ELR (cell line): Measurements from ENCODE around the gene KLC4.

Experiments
- DNase-seq: peaks from one replicate; pipeline ENCODE4 v3.0.0-alpha.2; 2015; ENCODE audit warnings: low read depth

The KLC4 gene

DNA sequence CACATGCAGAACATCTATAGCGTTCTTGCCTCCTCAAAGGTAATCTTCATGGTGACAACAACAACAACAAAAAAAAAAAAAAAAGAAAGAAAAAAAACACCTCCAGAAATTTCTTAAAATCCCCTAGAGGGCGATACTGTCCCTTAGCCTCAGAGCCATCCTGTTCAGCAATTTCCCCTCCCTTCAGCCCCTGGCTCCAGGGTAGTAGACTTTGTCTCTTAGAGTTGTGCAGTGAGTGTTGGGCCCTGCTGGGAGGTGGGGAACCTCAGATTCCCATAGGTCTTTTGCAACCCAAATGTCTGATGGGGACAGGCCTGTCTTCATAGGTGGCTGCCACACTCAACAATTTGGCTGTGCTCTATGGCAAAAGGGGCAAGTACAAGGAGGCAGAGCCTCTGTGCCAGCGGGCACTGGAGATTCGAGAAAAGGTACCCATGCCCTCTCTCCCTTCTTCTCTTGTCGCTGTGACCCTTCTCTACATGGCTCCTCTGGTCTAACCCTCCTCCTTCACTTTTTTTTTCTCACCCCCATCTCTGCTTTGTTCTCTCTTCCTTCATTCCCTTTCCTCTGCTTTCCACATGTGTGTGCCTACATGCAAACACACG is 10.7 kb downstream of the KLC4 start:
- peak; percentile 77 for DNase-seq

DNA sequence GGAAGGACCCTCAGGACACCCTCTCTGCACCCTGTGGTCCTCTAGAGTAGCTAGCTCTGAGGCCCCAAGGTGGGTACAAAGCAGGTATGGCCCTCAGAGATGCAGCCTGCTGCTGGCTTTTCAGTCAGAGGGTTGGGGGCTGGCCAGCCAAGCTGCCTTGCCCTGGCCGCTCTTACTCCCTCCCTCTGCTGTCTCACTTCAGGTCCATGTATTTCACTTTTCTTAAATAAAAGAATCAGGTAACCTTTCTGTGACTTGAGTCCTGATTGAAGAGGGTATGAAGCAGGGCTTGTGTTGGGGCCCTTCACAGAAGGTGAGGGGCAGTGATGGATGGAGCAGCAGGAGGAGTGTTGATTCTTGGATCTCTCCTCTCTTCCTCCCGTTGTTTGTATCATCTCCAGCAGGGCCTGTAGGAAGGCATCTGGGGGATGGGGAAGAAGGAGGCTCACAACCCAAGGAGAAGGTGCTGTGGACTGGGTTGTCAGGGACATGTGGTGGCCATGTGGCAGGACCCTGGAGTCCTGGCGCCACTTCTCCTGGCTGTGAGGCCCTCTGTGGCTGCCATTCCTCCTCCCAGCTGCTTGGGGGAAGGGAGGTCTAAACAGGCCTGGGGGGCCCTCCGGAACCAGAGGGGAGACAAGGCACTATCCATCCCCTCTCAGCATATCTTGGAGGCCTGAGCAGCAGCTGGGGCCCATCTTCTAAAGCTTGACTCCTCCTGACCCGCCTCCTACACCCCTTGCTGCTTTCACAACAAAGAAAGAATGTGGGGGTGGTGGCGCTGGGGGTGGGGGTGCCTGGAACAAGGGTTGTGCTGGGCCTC is 15.6 kb downstream of the KLC4 start:
- no peak for DNase-seq

DNA sequence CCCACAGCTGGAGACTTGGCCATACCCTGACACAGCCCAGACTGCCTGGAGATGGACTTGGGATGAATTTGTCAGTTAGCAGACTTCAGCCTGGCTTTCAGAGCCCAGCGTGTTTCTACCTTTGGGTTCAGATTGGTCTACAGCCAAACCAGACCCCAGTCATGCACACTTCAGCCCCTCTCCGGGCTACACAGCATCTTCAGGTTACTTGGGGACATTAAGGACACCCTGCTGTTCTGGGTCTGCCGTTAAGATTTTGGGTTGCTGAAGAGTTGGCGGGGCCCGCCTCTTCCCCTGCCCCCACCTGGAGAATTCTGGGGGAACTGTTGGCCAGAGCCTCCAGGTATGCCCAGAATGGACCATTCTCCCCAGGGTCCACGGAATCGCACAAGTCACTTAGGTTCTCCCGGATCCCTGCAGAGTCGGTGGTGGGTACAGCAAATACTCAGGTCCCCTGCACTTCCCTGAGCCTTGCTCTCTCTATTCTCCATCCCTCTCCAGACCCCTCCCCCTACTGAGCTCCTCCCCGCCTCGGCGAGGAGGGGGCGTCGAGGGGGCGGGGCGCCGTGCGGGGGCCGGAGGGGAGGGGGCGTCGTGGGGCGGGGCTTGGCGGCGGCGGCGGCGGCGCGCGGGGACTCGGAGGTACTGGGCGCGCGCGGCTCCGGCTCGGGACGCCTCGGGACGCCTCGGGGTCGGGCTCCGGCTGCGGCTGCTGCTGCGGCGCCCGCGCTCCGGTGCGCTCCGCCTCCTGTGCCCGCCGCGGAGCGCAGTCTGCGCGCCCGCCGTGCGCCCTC is 16.4 kb downstream of the KLC4 start, which contains the start of gene PTK7:
Gene PTK7, plus strand, starts transcription at position 645 of the 794 bp plus-strand sequence. CDS start 175 bp downstream, outside the sequence.
- DNase-seq = peak; percentile 60

DNA sequence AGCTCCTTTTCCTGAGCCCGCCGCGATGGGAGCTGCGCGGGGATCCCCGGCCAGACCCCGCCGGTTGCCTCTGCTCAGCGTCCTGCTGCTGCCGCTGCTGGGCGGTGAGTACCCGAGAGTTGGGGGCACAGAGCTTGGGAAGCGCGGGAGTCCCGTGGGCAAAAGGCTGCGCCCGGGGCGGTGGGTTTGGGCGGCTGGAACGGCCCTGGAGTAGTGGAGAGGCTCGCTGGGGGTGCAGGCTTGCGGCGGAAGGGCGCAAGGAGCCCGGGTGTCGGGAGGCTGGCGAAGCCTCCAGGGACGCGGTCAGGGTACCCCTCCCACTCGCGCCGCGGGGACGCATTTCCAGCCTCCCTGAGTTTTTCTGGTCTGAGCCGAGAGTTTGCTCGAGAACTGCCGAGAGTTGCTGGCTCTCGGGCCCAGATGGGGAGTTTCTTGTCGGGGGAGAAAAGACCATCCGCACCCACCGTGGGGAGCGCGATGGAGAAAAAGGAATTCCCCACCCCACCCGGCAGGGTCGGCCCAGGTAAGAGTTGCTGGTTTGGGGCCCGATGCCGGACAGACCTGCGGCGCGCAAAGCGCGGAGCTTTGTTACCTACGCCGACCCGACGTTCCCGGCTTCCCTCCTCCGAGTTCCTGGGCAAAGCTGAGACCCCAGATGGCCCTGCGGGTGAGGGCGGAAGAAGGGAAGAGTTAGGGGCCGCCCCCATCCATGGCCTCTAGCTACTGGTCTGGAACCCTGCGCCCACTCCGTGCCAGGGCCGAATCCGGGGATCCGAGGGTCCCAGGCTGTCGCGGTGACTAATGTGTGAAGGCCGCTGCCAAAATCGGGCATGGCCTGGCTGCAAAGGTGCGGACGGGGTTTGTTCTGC is 17.3 kb downstream of the KLC4 start:
- DNase-seq = peak; percentile 69

DNA sequence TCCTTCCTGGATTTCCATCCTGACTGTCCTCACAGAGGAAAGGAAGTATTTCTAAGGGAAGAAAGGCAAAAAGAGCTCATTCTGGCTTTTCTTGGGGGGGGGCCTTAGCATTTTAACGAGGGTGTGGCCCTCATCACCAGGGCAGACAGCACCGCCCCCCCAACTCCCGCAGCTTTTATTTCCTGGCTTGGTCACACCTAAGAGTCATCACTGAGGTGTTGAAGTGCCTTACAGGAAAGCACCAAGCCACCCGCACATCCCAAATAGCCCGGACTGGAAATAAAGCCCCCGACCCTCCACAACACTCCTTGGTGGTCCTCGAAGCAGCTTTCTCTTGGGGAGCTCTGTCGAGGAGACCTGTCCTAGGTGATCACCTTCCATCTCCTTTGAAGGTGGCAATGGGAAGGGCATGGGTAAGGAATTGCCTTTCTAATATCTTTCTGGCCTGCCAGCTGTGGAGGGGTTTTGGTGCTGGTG is 17.9 kb downstream of the KLC4 start:
- DNase-seq = no peak

DNA sequence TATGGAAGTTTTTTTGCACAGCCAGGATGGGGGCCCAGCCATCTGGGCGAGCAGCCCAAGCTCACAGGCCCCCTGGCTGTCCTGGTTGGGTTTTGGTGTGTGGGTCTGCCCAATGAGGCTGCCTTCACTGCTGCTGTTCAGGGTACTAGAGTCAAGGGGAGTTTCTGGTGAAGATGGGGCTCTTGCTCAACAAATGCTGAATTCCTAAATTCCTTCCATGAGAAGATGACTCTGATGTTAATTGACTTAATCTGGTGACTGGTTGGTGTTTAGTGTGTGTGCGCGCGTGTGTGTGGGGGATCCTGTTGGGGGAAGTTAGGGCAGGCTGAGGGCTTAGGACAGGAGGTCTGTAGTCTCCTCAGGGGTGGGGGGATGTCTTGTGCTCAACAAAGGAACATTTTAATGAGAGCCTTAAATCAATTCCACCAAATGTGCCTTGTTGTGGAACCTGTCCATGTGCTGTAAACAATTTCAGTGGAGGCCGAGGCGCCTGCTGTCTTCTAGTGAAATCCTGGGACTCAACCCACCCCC is 18.6 kb downstream of the KLC4 start:
- peak; percentile 23 for DNase-seq

DNA sequence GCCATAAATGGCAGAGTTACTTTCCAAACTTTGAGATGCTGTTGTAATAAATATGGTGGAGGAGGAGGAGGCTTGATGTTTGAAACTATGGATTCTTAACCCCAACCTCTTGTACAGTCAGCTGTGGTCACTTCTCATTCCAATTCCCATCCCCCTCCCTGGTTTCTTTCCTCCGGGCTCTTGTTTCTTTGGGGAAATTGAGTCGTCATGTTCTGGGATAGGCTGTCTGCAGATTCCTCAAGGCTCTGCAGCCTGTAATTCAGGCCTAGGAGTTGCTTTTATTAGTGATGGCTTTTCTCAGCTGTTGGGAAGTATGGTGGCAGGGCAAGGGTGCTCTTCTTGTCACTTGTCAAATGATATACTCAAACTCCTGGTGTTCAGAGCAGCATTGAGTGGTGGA is 19.3 kb downstream of the KLC4 start:
- peak; percentile 26 for DNase-seq

DNA sequence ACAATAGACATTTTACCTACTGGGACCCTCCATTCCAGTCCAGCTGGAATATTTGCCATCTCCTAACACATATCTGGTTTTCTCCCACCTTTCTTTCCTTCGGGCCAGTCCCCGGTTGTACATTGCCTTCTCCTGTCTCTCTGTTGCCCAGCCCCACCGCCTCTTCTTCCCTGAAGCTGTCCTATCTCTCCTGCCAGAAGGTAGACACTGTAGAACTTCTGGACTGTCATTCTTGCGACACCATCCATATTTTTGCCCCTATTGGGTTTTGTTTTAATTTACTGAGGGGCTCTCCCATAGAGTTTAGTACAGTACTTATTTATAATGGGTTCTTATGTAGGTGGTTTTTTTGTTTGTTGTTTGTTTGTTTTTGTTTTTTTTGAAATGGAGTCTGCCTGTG is 21.6 kb downstream of the KLC4 start:
- no peak for DNase-seq

DNA sequence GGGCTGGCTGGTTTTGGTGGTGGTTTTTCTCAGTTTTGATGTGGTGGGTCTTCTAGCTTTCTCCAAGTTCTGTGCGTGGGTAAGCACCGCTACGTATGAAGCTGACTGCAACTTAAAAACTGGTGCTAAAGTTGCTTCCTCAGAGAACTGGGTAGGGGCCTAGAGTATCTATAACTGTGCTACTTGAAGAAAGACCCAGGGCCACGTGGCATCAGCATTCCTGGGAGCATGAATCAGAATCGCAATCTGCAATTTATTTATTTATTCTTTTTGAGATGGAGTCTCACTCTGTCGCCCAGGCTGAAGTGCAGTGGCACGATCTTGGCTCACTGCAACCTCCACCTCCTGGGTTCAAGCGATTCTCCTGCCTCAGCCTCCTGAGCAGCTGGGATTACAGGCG is 22.5 kb downstream of the KLC4 start:
- peak; percentile 63 for DNase-seq

DNA sequence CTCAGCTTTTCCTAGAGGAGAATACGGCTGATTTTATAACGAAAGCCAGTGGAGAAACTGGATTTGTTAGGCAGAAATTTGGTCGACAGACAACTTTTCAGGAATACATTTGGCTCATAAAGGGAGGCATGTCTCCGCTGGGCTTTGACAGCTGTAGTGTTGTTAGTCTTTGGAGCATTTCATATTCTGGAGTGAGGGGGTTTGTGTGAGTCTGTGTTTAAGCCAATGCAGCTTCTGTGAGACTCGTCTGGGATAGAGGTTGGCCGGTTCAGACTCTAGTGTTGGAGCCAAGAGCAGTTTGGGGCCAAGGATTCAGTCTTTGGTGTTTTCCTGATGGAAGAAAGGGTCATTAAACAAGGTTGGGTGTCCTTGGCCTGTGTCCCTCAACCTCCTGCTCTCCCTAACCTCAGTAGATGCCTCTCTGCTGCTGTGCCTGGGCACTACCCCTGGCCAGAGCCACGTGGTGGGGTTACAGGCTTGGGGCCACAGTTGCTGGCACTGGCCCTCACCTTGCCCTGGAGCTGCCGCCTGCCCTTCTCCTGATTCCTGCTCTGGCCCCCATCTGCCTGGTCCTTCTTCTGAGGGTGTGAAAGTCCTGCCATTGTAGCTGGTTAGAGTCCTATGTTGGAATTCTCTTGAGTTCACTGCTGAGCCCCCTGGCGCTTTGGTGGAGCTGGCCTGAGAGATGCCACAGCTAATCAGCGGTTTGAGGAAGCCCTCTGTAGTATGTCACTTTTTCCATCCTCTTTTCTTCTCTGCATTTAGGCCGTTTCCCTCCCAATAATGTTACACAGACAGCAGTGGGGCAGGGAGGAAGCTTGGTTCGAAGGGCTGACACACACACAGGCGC is 23.6 kb downstream of the KLC4 start:
- no peak for DNase-seq

DNA sequence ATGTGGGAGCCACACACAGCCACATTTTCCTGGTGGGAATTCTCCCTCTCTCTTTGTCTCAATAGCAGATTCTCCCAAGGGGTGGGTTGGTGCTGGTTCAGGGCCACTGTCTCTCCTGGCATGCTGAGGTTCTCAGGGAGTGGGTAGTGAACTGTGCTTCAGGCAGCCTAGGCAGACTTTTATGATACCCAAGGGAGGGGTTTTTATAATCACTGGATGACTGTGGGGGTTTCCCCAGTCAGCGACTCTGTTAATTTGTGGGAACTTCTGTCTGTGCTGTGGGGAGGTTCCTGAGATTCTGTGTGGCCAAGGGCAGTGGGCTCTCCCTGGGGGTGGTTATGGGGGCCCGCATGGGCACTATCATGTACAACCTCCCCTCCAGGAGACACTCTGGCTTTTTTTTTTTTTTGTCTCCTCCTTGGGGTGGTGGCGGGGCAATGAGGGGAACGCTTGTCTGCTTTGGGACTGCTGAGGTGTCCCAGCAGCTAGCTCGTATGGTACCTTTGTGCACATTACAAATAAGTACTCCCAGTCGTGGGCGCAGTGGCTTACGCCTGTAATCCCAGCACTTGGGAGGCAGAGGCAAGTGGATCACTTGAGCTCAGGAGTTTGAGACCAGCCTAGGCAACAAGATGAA is 26.7 kb downstream of the KLC4 start:
- DNase-seq = no peak

DNA sequence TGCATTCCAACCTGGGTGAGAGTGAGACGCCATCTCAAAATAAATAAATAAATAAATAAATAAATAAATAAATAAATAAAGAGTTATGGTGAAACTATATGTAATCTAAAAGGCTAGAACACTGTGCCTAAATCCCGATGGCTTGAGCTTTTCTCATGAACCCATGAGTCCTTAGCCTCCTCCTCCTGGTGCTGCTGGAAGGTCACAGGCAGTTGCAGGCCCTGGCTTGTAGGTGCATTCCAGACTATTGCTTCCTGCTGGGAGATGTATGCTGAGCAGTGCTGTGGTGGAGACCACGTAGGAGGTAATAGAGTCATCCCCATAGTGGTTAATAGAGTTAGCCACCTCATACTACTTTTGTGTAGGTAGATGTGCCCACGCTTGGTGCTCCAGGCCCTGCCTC is 29.2 kb downstream of the KLC4 start:
- no peak for DNase-seq

DNA sequence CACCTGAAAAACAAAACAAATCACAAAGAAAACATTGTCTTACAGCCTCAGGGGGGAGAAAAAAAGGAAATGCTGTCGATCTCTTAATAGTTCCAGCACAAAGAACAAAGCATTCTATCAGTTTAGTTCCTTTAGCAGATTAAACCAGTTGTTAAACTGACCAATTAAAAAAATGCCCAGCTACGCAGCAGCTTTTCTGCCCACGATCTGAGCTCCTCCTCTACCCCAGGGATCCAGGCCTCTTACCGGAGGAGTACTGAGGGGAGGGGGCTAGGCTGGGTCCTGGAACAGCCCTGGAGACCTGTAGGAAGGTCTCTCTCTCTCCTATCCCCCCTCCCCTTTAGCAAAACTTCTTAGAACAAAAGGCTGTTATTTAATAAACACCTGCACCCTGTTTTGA is 30.0 kb downstream of the KLC4 start:
- no peak for DNase-seq

DNA sequence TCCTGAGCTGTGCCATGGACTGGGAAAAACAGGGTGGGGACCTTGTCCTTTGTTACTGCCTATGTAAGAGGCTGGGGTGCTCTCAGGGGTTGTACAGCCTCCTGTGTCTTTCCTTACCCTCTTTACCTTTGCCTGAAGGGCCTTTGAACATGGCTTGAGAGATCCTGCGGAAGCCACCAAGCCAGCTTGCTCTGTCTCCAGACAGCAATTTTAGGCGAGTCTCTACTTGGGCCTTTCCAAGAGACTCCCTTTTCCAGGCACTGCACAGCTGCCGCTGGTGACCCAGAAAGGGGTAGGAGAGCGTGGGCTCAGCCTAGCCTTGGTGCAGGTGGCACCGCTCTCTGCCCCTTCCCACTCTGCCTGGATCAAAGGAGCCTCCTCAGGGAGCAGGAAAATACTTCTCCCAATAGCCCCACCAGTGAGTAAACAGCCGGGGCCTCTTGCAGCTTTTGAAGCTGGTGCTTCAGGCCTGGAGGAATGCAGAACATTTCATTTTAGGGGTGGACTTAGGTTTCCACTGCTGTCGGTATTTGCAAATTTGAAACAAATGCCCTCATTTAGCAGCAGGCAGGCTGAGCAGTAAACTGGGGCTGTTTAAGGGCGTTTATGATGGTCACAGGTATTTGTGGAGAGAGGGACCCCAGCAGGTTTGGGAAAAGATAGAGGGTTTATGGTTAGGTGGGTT is 30.6 kb downstream of the KLC4 start:
- no peak for DNase-seq

DNA sequence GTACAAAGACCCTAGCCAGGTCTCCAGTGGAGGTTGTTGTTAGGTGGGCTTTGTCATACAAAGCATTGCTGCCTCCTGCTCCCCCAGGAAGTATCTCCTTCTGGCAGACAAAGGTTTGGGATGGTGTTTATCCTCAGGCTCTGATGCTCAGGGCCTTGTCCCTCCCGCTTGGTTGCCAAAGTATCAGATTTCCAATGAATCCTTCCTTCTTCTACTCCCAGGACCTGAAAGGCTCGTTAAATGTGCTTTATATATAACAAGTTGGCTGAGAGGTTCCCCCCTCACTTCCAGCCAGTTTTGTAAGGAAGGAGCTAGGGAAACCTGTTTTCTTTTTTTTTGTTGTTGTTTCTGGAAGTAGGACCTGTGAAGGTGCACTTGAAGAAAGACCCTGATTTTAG is 31.1 kb downstream of the KLC4 start:
- DNase-seq = no peak

DNA sequence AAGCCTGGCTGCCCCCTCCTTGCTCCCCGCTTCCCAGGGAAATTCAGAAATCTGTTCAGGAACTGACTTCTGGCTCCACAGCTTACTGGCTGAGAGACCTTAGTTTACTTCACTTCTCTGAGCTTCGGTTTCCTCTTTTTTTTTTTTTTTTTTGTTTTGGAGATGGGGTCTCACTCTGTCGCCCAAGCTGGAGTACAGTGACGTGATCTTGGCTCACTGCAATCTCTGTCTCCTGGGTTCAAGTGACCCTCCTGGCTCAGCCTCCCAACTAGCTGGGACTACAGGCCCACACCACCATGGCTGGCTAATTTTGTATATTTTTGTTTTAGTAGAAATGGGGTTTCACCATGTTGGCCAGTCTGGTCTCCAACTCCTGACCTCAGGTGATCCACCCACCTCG is 31.6 kb downstream of the KLC4 start:
- DNase-seq = no peak

DNA sequence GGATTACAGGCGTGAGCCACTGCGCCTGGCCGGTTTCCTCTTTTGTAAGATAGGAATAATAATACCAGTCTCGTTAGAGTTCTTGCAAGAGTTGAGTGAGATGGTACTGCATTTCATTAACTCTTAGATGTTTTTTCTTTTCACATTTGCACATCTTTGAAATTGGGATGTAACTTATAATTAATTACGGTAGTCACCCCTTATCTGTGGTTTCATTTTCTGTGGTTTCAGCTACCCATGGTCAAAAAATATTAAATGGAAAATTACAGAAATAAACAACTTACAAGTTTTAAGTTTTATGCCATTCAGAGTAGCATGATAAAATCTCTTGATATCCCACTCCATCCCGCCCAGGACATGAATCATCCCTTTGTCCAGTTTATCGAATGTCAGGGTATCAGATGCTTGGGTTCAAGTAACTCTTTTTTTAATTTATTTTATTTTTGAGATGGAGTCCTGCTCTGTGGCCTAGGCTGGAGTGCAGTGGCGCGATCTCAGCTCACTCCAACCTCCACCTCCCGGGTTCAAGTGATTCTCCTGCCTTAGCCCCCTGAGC is 32.1 kb downstream of the KLC4 start:
- DNase-seq = peak; percentile 22

DNA sequence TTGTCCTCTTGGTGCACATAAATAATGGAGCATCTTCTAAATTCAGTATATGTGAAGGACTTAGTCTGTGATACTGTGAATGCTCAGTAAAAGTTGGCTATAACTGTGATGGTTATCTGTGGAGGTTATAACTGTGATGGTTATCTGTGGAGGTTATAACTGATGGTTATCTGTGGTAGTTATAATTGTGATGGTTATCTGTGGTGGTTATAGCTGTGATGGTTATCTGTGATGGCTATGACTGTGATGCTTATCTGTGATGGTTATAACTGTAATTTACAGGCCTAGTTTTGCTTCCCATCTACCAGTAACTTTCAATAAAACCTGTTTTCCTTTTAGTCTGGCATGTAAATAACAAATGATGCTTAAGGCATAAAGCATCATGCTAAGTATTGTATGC is 33.2 kb downstream of the KLC4 start:
- no peak for DNase-seq
